ENCODE data around the gene LLCFC1.

LLCFC1 gene

DNA sequence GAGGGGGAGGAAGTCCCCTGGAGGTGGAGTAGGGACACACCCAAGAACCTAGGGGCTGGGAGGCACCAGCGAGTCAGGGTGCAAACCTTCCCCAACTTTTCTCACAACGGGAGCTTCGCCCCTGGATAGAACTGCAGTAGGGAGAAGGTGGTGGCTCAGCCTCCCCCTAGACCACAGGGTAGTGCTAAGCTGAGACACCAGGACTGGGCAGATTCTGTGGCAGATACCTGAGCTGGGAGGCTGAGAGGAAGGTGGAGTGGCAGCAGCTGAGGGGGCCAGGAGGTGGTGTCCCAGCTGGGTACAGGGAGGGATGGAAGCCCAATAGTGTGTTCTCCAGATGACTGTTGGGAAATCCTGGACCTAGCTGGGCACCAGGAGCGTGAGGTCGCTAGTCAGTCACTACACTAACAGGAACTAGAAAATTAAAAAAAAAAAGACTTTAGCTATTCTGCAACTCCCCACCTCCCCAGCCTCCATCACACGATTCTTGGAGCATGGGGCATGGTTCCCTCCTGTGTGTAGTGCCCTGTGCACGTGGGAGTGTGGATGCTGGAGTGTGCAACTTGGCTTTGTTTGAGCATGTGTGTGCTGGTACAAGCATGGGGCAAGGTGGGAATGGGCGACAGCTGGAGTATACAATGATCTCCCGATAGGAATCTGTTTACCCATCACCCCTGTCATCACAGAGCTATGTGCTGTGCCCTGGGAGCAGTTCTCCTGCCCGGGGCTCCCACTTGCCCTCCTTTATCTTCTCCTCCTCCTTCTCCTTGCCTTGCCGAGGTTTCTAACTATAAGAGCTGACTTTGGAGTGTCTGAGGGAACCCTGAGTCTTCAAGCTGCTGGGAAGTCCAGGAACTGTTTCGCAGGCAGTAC is 44.9 kb upstream of the LLCFC1 start:
- TF ChIP-seq, protein P1, sequence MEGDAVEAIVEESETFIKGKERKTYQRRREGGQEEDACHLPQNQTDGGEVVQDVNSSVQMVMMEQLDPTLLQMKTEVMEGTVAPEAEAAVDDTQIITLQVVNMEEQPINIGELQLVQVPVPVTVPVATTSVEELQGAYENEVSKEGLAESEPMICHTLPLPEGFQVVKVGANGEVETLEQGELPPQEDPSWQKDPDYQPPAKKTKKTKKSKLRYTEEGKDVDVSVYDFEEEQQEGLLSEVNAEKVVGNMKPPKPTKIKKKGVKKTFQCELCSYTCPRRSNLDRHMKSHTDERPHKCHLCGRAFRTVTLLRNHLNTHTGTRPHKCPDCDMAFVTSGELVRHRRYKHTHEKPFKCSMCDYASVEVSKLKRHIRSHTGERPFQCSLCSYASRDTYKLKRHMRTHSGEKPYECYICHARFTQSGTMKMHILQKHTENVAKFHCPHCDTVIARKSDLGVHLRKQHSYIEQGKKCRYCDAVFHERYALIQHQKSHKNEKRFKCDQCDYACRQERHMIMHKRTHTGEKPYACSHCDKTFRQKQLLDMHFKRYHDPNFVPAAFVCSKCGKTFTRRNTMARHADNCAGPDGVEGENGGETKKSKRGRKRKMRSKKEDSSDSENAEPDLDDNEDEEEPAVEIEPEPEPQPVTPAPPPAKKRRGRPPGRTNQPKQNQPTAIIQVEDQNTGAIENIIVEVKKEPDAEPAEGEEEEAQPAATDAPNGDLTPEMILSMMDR (IDR thresholded peaks at IDR 0.05; ENCODE audit: low read depth, low read length): no peak
- H3K9me3 ChIP-seq: no peaks in the 10 kb centered on the region
- H3K4me3 ChIP-seq (ENCODE audit: low read depth, low read length): no peak overlapping the region

DNA sequence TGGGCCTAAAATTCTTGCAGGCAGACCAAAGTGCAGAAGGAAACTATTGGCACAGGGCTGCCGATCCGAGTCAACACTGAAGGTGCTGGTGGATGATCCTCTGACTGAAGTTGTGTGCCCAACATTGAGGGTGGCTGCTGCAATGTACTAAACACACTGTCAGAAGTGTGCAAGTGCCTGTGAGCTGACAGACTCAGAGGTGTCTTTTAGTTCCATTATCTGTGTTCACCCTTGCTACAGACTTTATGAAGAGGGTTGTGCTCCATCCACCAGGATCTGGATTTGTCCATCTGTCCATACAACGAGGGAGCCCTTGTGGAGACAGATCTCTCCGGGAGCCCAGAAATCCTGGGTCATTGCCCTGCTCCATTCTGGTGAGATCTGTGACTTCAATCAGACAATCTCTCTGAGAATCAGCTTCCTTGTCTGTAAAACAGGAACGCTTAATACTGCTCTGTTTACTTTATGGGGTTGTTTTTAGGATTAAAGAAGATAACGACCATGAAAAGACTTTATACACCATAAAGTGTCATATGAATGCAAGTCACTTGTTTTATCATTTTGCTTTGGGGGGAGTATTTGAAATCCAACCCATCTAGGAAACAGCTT is 44.2 kb upstream of the LLCFC1 start:
- Histone ChIP-seq H3K9me3 (no peaks in the 10 kb centered on the region), H3K27me3 (no peaks in the 10 kb centered on the region), H3K4me3 (ENCODE audit: low read depth, low read length) (no peak overlapping the region), H3K36me3 (no peaks in the 10 kb centered on the region), H3K4me1 (no peaks in the 10 kb centered on the region)
- TF ChIP-seq, protein P1 (IDR thresholded peaks at IDR 0.05; ENCODE audit: low read depth, low read length): no peak
- DNase-seq: no peak

More for the DNA sequence above, 44.9 kb upstream of the LLCFC1 start:
- H3K27me3 ChIP-seq: no peaks in the 10 kb centered on the region
- no peak for DNase-seq
- H3K4me1 ChIP-seq: no peaks in the 10 kb centered on the region
- H3K36me3 ChIP-seq: no peaks in the 10 kb centered on the region

DNA sequence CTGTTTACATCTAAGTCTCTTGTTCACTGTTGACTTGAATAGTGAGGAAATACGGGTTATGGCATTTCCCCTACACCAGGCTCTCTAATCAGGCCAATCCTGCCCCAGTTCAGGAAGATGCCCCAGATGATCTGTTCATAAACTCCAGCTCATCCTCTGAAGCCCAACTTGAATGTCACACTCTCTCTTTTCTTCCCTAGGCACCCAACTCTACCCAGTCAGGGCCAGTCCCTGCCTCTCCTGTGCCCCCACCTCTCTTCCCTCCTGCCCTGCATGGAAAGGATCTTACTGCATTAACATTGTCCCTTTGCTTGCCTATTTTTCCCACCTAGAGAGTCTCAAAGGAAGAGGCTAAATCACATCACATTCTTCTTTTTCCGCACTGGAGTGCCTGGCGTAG is 43.1 kb upstream of the LLCFC1 start:
- TF ChIP-seq, protein P1 (IDR thresholded peaks at IDR 0.05; ENCODE audit: low read depth, low read length): no peak
- Histone ChIP-seq H3K27me3 (no peaks in the 10 kb centered on the region), H3K36me3 (no peaks in the 10 kb centered on the region), H3K4me3 (ENCODE audit: low read depth, low read length) (no peak overlapping the region), H3K4me1 (no peaks in the 10 kb centered on the region), H3K9me3 (no peaks in the 10 kb centered on the region)
- DNase-seq: no peak

DNA sequence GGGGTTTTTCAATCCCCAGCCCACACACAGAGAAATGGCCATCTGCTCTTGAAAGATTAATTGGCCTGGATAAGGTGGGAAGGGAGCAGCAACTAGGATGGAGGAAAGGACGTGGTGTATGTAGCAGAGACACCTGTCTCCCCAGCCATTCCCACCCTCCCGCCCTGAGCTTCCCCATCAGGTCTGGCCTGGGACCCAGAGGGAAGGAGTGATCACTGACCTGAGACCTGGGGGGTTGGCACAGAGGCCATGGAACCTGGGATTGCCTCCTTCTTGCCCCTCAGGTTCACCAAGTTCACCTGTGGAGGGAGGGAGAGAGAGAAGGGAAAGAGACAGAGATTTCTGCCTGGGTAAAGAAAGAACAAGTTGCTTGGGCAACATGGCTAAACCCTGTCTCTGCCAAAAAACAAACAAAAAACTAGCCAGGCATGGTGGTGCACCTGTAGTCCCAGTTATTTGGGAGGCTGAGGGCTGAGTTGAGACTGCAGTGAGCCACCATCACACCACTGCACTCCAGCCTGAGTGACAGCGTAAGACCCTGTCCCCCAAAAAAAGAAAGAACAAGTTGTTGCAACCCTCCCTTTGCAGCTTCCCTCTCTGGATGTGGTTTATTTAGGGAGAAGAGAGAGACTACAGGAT is 42.4 kb upstream of the LLCFC1 start:
- H3K27me3 ChIP-seq: no peaks in the 10 kb centered on the region
- H3K9me3 ChIP-seq: no peaks in the 10 kb centered on the region
- DNase-seq: no peak
- H3K36me3 ChIP-seq: no peaks in the 10 kb centered on the region
- H3K4me1 ChIP-seq: no peaks in the 10 kb centered on the region
- H3K4me3 ChIP-seq (ENCODE audit: low read depth, low read length): no peak overlapping the region
- TF ChIP-seq, protein P1 (IDR thresholded peaks at IDR 0.05; ENCODE audit: low read depth, low read length): no peak

DNA sequence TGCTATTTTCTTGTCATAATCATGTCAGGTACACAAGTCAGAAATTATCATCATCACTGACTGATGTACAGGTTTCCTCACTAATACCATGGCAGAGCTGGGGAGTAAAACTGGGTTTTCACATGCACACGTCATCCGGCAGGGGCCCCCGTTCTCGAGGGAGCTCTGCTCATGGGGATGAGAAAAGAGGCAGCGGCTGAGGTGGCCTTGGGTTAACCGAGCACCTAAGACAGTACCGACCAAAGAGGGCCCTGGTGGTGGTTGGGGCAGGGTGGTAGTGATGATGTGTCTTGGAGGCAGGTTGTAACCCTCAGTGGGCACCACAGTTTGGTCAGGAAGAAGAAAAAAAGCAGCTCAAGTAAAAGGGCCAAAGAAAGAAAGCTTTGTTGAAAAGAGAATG is 41.6 kb upstream of the LLCFC1 start:
- Histone ChIP-seq H3K27me3 (no peaks in the 10 kb centered on the region), H3K9me3 (no peaks in the 10 kb centered on the region), H3K36me3 (no peaks in the 10 kb centered on the region), H3K4me3 (ENCODE audit: low read depth, low read length) (no peak overlapping the region), H3K4me1 (no peaks in the 10 kb centered on the region)
- TF ChIP-seq, protein P1 (IDR thresholded peaks at IDR 0.05; ENCODE audit: low read depth, low read length): no peak
- DNase-seq: no peak

Measured in BE2C (cell line).